ENCODE results near the gene VPS45. TPM values are rescaled to one million over a fixed set of nuclear protein-coding genes. Genes with fewer than 3 reads are reported as not detected.

Gene VPS45
- total RNA-seq, 2 experiments from 2014 or later, result 26.5 to 28.3 TPM

- ChIA-PET POLR2A (interaction anchor here (0.7 to 2.4 kb wide), 3 partner anchors 9 to 36 kb away, joined by 3 to 7 read pairs (median 5); no protein-coding TSS in a partner anchor), CTCF (interaction anchor here (0.9 to 1.2 kb wide), 3 partner anchors 13 to 78 kb away, joined by 4 to 6 read pairs (median 5); no protein-coding TSS in a partner anchor)
- H3K27ac Mint-ChIP-seq, result peak overlapping the region; percentile 93
- no peaks in the 10 kb centered on the region for H3K27me3 Mint-ChIP-seq
- peaks cover 61% of the 10 kb centered on the region for H3K4me1 Mint-ChIP-seq (ENCODE audit: low read depth)
- peaks cover 39% of the 10 kb centered on the region for H3K36me3 Mint-ChIP-seq
- peak; percentile 81 for DNase-seq
- peak overlapping the region; percentile 90 for H3K4me3 Mint-ChIP-seq
- H3K9me3 Mint-ChIP-seq, result no peaks in the 10 kb centered on the region
- intact Hi-C loops (cut with micrococcal nuclease), result loop anchor here (1.0 to 2.0 kb wide), 2 partner anchors 9 to 41 kb away; no protein-coding TSS in a partner anchor
These were observed 84.0 kb downstream of the VPS45 start for GRCh38 chr1:150151291-150152181.

GRCh38 chr1:150152182-150152536, 84.6 kb downstream of the VPS45 start:
- H3K9me3 Mint-ChIP-seq, result no peaks in the 10 kb centered on the region
- CTCF ChIA-PET, result interaction anchor here (1.1 to 2.2 kb wide), 3 partner anchors 13 to 79 kb away, joined by 5 to 8 read pairs (median 6); no protein-coding TSS in a partner anchor
- no peak for DNase-seq
- POLR2A ChIA-PET, result interaction anchor here (1.1 to 2.4 kb wide), 2 partner anchors 9 to 35 kb away, joined by 5 to 7 read pairs; no protein-coding TSS in a partner anchor
- peaks cover 55% of the 10 kb centered on the region for H3K4me1 Mint-ChIP-seq (ENCODE audit: low read depth)
- no peaks in the 10 kb centered on the region for H3K27me3 Mint-ChIP-seq
- peaks cover 42% of the 10 kb centered on the region for H3K36me3 Mint-ChIP-seq
- intact Hi-C loops (cut with micrococcal nuclease), result no loop called here
- H3K4me3 Mint-ChIP-seq, result peak overlapping the region; percentile 90
- peak overlapping the region; percentile 93 for H3K27ac Mint-ChIP-seq

GRCh38 chr1:150152772-150153456, 85.3 kb downstream of the VPS45 start:
- no peaks in the 10 kb centered on the region for H3K27me3 Mint-ChIP-seq
- POLR2A ChIA-PET, result interaction anchor here (0.6 to 2.4 kb wide), 3 partner anchors 8 to 35 kb away, joined by 3 to 7 read pairs (median 5); no protein-coding TSS in a partner anchor
- intact Hi-C loops (cut with micrococcal nuclease), result no loop called here
- no peaks in the 10 kb centered on the region for H3K9me3 Mint-ChIP-seq
- no peak overlapping the region for H3K4me3 Mint-ChIP-seq
- CTCF ChIA-PET, result interaction anchor here (0.8 to 2.2 kb wide), 2 partner anchors 13 to 80 kb away, joined by 3 to 8 read pairs; no protein-coding TSS in a partner anchor
- peaks cover 56% of the 10 kb centered on the region for H3K4me1 Mint-ChIP-seq (ENCODE audit: low read depth)
- DNase-seq, result no peak
- H3K36me3 Mint-ChIP-seq, result peaks cover 44% of the 10 kb centered on the region
- peak overlapping the region; percentile 72 for H3K27ac Mint-ChIP-seq

- intact Hi-C loops (cut with micrococcal nuclease), result no loop called here
- H3K36me3 Mint-ChIP-seq, result peaks cover 52% of the 10 kb centered on the region
- ChIA-PET CTCF (interaction anchor here (2.0 to 2.2 kb wide), 2 partner anchors 12 to 81 kb away, joined by 8 read pairs; no protein-coding TSS in a partner anchor), POLR2A (no interaction called here)
- DNase-seq, result no peak
- peak overlapping the region; percentile 50 for H3K27ac Mint-ChIP-seq
- H3K27me3 Mint-ChIP-seq, result no peaks in the 10 kb centered on the region
- no peak overlapping the region for H3K4me3 Mint-ChIP-seq
- no peaks in the 10 kb centered on the region for H3K9me3 Mint-ChIP-seq
- peaks cover 50% of the 10 kb centered on the region for H3K4me1 Mint-ChIP-seq (ENCODE audit: low read depth)
These were observed 86.6 kb downstream of the VPS45 start for GRCh38 chr1:150154143-150154542.

GRCh38 chr1:150155413-150156071, 88.0 kb downstream of the VPS45 start:
- intact Hi-C loops (cut with micrococcal nuclease), result no loop called here
- no peak for DNase-seq
- ChIA-PET CTCF (interaction anchor here (1.1 to 2.0 kb wide), 2 partner anchors 32 to 82 kb away, joined by 3 to 8 read pairs; no protein-coding TSS in a partner anchor), POLR2A (interaction anchor here (1.2 kb wide), 1 partner anchor 12 kb away, joined by 3 read pairs; no protein-coding TSS in a partner anchor)
- Mint-ChIP-seq H3K36me3 (peaks cover 57% of the 10 kb centered on the region), H3K27ac (no peak overlapping the region), H3K27me3 (no peaks in the 10 kb centered on the region), H3K4me1 (ENCODE audit: low read depth) (peaks cover 61% of the 10 kb centered on the region), H3K4me3 (no peak overlapping the region), H3K9me3 (no peaks in the 10 kb centered on the region)

- ChIA-PET CTCF (interaction anchor here (0.6 to 1.0 kb wide), 2 partner anchors 9 to 258 kb away, joined by 5 read pairs; no protein-coding TSS in a partner anchor), POLR2A (no interaction called here)
- peaks cover 60% of the 10 kb centered on the region for H3K4me1 Mint-ChIP-seq (ENCODE audit: low read depth)
- H3K36me3 Mint-ChIP-seq, result peaks cover 46% of the 10 kb centered on the region
- intact Hi-C loops (cut with micrococcal nuclease), result no loop called here
- H3K9me3 Mint-ChIP-seq, result no peaks in the 10 kb centered on the region
- H3K4me3 Mint-ChIP-seq, result no peak overlapping the region
- DNase-seq, result no peak
- H3K27ac Mint-ChIP-seq, result no peak overlapping the region
- H3K27me3 Mint-ChIP-seq, result no peaks in the 10 kb centered on the region
These were observed 89.5 kb downstream of the VPS45 start for GRCh38 chr1:150156868-150157603.

GRCh38 chr1:150159550-150159949, 92.0 kb downstream of the VPS45 start:
- no peak for DNase-seq
- H3K4me1 Mint-ChIP-seq (ENCODE audit: low read depth), result peaks cover 47% of the 10 kb centered on the region
- no peaks in the 10 kb centered on the region for H3K27me3 Mint-ChIP-seq
- peaks cover 30% of the 10 kb centered on the region for H3K36me3 Mint-ChIP-seq
- no peaks in the 10 kb centered on the region for H3K9me3 Mint-ChIP-seq
- H3K4me3 Mint-ChIP-seq, result no peak overlapping the region
- ChIA-PET POLR2A (no interaction called here), CTCF (interaction anchor here (1.0 to 2.6 kb wide), 4 partner anchors 10 to 87 kb away, joined by 3 to 14 read pairs (median 4); no protein-coding TSS in a partner anchor)
- no peak overlapping the region for H3K27ac Mint-ChIP-seq
- intact Hi-C loops (cut with micrococcal nuclease), result no loop called here

GRCh38 chr1:150160964-150161621, 93.5 kb downstream of the VPS45 start:
- ChIA-PET POLR2A (interaction anchor here (0.9 to 1.8 kb wide), 4 partner anchors 9 to 54 kb away, joined by 4 to 7 read pairs (median 4); partner anchors contain the start of gene PLEKHO1), CTCF (interaction anchor here (0.9 to 13.4 kb wide), 7 partner anchors 8 to 199 kb away, joined by 3 to 180 read pairs (median 4); no protein-coding TSS in a partner anchor)
- no peaks in the 10 kb centered on the region for H3K9me3 Mint-ChIP-seq
- no peaks in the 10 kb centered on the region for H3K27me3 Mint-ChIP-seq
- H3K4me1 Mint-ChIP-seq (ENCODE audit: low read depth), result peaks cover 41% of the 10 kb centered on the region
- no peak overlapping the region for H3K27ac Mint-ChIP-seq
- DNase-seq, result no peak
- intact Hi-C loops (cut with micrococcal nuclease), result loop anchor here (1.0 to 5.0 kb wide), 3 partner anchors 10 to 164 kb away; partner anchors contain the start of gene VPS45
- no peak overlapping the region for H3K4me3 Mint-ChIP-seq
- H3K36me3 Mint-ChIP-seq, result peaks cover 19% of the 10 kb centered on the region

GRCh38 chr1:150161747-150162581, 94.4 kb downstream of the VPS45 start:
- no peak overlapping the region for H3K27ac Mint-ChIP-seq
- ChIA-PET POLR2A (interaction anchor here (0.6 to 1.8 kb wide), 5 partner anchors 9 to 277 kb away, joined by 3 to 4 read pairs (median 4); partner anchors contain the start of gene PLEKHO1), CTCF (interaction anchor here (0.9 to 13.4 kb wide), 7 partner anchors 7 to 200 kb away, joined by 3 to 180 read pairs (median 4); no protein-coding TSS in a partner anchor)
- intact Hi-C loops (cut with micrococcal nuclease), result loop anchor here (2.0 to 5.0 kb wide), 2 partner anchors 95 to 165 kb away; partner anchors contain the start of gene VPS45
- H3K36me3 Mint-ChIP-seq, result peaks cover 17% of the 10 kb centered on the region
- H3K4me1 Mint-ChIP-seq (ENCODE audit: low read depth), result peaks cover 41% of the 10 kb centered on the region
- no peak for DNase-seq
- no peaks in the 10 kb centered on the region for H3K27me3 Mint-ChIP-seq
- no peaks in the 10 kb centered on the region for H3K9me3 Mint-ChIP-seq
- H3K4me3 Mint-ChIP-seq, result no peak overlapping the region

Data from activated CD4-positive, alpha-beta memory T cell treated with anti-CD3 and anti-CD28 coated beads for 36 hours (primary cell).